GM12878 (cell line): ENCODE measurements around the gene LRTM2. TPM values are rescaled to one million over a fixed set of nuclear protein-coding genes. Genes with fewer than 3 reads are reported as not detected.

ENCODE experiments used
- ATAC-seq: fragments of 200-7000 bp; cut with Tn5 transposase; 3 replicates; pipeline ENCODE4 v1.9.1; 2020; ENCODE audit warnings: mild to moderate bottlenecking, moderate library complexity
- BruUV-seq: library from RNA; stranded (reverse); fragments of 400-500 nt; replicated peaks from 2 replicates; lab custom pipeline; 2021; lab: Mats Ljungman, UMichigan
- CTCF ChIA-PET: fragments of 300-600 bp; sonication (Branson Sonifier 250); formaldehyde crosslinking; extraction: SDS; loops from one replicate; lab custom pipeline; 2021; ENCODE audit warnings: inconsistent platforms; lab: Yijun Ruan, JAX
- POLR2A ChIA-PET: fragments of 350-600 bp; formaldehyde crosslinking; extraction: SDS; loops from one replicate; lab custom pipeline; 2021; ENCODE audit warnings: inconsistent platforms; lab: Charles Lee
- RAD21 ChIA-PET: fragments of 300-600 bp; sonication (Branson Sonifier 250); formaldehyde crosslinking; loops from one replicate; lab custom pipeline; 2023; ENCODE audit warnings: antibody characterized with exemption; ENCODE audit not compliant: unreplicated experiment; lab: Charles Lee
- SMC1A ChIA-PET: fragments of 300-600 bp; sonication (Branson Sonifier 250); formaldehyde crosslinking; loops from one replicate; lab custom pipeline; 2023; ENCODE audit not compliant: unreplicated experiment, uncharacterized antibody; lab: Charles Lee
- DNase-seq: peaks from one replicate; pipeline ENCODE4 v3.0.0-alpha.2; 2011; ENCODE audit warnings: low read depth, low spot score
- FAIRE-seq: peaks from 3 replicates; lab custom pipeline; 2011; peaks lifted over from hg19 to GRCh38; lab: Jason Lieb, UNC
- H2AFZ ChIP-seq: 2 replicates; pipeline ENCODE4 v1.6.0; 2011; ENCODE audit warnings: low read depth, low read length, control low read depth; ENCODE audit not compliant: control insufficient read depth
- H3K27ac ChIP-seq: 2 replicates; pipeline ENCODE4 v1.5.1; 2011; ENCODE audit warnings: control low read depth; ENCODE audit not compliant: control insufficient read depth, insufficient read depth
- H3K27me3 ChIP-seq, 2 experiments: replicated peaks in 1 of 2; 2 replicates each; pipeline versions ENCODE4 v1.6.0 to v1.6.1; 2011; ENCODE audit warnings: low read length in 1 of 2; ENCODE audit not compliant: control insufficient read depth in 2 of 2, insufficient read depth in 2 of 2
- H3K36me3 ChIP-seq, 2 experiments: 2 replicates each; pipeline ENCODE4 v1.5.1; 2011; ENCODE audit warnings: low read length in 1 of 2; ENCODE audit not compliant: control insufficient read depth in 2 of 2, insufficient read depth in 2 of 2
- H3K4me1 ChIP-seq: 2 replicates; pipeline ENCODE4 v1.6.1; 2011; ENCODE audit warnings: mild to moderate bottlenecking, low read length, moderate library complexity, mixed read lengths; ENCODE audit not compliant: control insufficient read depth, insufficient read depth
- H3K4me2 ChIP-seq: 2 replicates; pipeline ENCODE4 v1.6.0; 2011; ENCODE audit warnings: control low read depth; ENCODE audit not compliant: control insufficient read depth, insufficient read depth
- H3K4me3 ChIP-seq: fragments of 200-600 bp; sonication (generic); 2 replicates; pipeline ENCODE4 v1.5.1; 2016
- H3K79me2 ChIP-seq: 2 replicates; pipeline ENCODE4 v1.6.0; 2011; ENCODE audit warnings: low read length; ENCODE audit not compliant: control insufficient read depth, insufficient read depth
- H3K9ac ChIP-seq: 2 replicates; pipeline ENCODE4 v1.8.0; 2011; ENCODE audit warnings: low read length, control low read depth, mixed read lengths; ENCODE audit not compliant: control insufficient read depth, insufficient read depth
- H3K9me3 ChIP-seq: replicated peaks from 3 replicates; pipeline ENCODE4 v1.5.1; 2011; ENCODE audit warnings: mild to moderate bottlenecking, low read length; ENCODE audit not compliant: control insufficient read depth, insufficient read depth
- H4K20me1 ChIP-seq: 2 replicates; pipeline ENCODE4 v1.6.0; 2011; ENCODE audit not compliant: control insufficient read depth, insufficient read depth
- BCL11A ChIP-seq: IDR thresholded peaks from 2 replicates; pipeline ENCODE4 v1.6.1; 2011; ENCODE audit warnings: low read depth, low read length
- IRF4 ChIP-seq: IDR thresholded peaks from 2 replicates; pipeline ENCODE4 v1.6.1; 2011; ENCODE audit warnings: low read depth, low read length
- NR2C1 ChIP-seq: fragments of 450-650 bp; IDR thresholded peaks from 2 replicates; pipeline ENCODE4 v1.6.1; 2017; ENCODE audit warnings: antibody characterized with exemption, mild to moderate bottlenecking, moderate library complexity
- PML ChIP-seq: IDR thresholded peaks from 2 replicates; pipeline ENCODE4 v1.6.1; 2012; ENCODE audit warnings: low read length, inconsistent platforms
- RFX5 ChIP-seq: IDR thresholded peaks from 2 replicates; pipeline ENCODE4 v1.6.1; 2011; ENCODE audit warnings: low read depth, low read length, improper control_type of control experiment
- SREBF2 ChIP-seq: IDR thresholded peaks from 2 replicates; pipeline ENCODE4 v1.6.1; 2012; ENCODE audit warnings: mild to moderate bottlenecking, low read length
- TCF3 ChIP-seq: IDR thresholded peaks from 2 replicates; pipeline ENCODE4 v1.6.1; 2012; ENCODE audit warnings: low read depth, mild to moderate bottlenecking, low read length, borderline replicate concordance; ENCODE audit not compliant: insufficient read depth
- WGBS: methylation state at CpG from one replicate; pipeline ENCODE4 v1.1.6; 2016; ENCODE audit warnings: low lambda C conversion rate; ENCODE audit not compliant: insufficient replicate concordance, insufficient coverage; ENCODE audit errors: missing lambda C conversion rate; 5-methylcytosine and 5-hydroxymethylcytosine counted together
- in situ Hi-C: fragments of 300-500 bp; cut with MboI; formaldehyde crosslinking; loops from 9 replicates; pipeline ENCODE4 v1.14.3; 2018; ENCODE audit warnings: mixed read lengths
- intact Hi-C: fragments of 100-400 bp; cut with micrococcal nuclease; formaldehyde crosslinking; loops from one replicate; pipeline ENCODE4 v1.14.2; 2022; ENCODE audit not compliant: unreplicated experiment
- polyA plus RNA-seq, 11 experiments: library from polyadenylated mRNA; depleted of rRNA in 4 of 11; unstranded in 6 of 11; stranded (reverse) in 5 of 11; fragments of >200 nt; fragmentation: Nextera tagmentation in 4 of 11; fragmentation: Illumina TruSeq in 1 of 11; extraction: Ambion mirVana in 4 of 11; extraction: Trizol in 1 of 11; gene quantifications; 1 replicate in 1 of 11; 2 replicates in 10 of 11; pipeline versions ENCODE4 v1.2.1 to v1.2.3, GENCODE V29; 2011 to 2016; ENCODE audit warnings: inconsistent platforms in 2 of 11, missing spikeins in 2 of 11, low read depth in 1 of 11
- total RNA-seq, 4 experiments: library from RNA; depleted of rRNA in 3 of 4; stranded (reverse); fragments of >200 nt in 3 of 4; fragmentation: Illumina TruSeq in 1 of 4; extraction: Trizol in 1 of 4; gene quantifications; 2 replicates each; pipeline versions ENCODE4 v1.2.1 to v1.2.3, GENCODE V29; 2013 to 2021
- TF ChIP-seq, protein P1 (sequence below): IDR thresholded peaks from 2 replicates; pipeline ENCODE4 v1.6.1; 2012; ENCODE audit warnings: improper control_type of control experiment, low read depth, low read length; ENCODE audit not compliant: insufficient replicate concordance
- TF ChIP-seq, protein P2 (sequence below): fragments of 150-350 bp; IDR thresholded peaks from 2 replicates; pipeline ENCODE4 v1.6.1; 2014; ENCODE audit warnings: mild to moderate bottlenecking, low read depth, low read length

The LRTM2 gene
- total and polyA plus RNA-seq, 10 of the 15 experiments (the other 5 are each of a cell fraction or from before 2014, with no cell fraction given) = 0.05 TPM; not detected in 9

DNA sequence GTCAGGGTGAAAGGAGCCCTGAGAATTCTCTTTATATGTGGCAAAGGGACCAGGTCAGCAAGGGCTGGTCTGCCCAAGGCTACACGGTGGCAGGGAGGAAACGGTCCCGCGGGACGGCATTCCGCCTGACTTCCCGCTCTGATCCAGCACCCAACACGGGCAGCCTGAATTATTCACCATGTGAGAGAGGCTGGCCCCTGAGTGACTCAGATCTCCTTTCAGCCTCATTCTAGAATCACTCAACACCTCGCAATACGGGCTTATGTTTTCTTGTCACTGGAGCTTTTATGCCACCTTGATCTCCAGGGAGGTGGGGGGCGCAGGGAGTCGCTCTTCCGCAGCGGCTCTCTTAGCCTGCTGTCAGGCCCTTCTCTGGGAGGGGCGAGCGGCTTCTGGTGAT lies 8.5 kb downstream of the LRTM2 start (continued):
- TF ChIP-seq TCF3 = no peak
- no peak for TF ChIP-seq IRF4
- TF ChIP-seq, protein P1, sequence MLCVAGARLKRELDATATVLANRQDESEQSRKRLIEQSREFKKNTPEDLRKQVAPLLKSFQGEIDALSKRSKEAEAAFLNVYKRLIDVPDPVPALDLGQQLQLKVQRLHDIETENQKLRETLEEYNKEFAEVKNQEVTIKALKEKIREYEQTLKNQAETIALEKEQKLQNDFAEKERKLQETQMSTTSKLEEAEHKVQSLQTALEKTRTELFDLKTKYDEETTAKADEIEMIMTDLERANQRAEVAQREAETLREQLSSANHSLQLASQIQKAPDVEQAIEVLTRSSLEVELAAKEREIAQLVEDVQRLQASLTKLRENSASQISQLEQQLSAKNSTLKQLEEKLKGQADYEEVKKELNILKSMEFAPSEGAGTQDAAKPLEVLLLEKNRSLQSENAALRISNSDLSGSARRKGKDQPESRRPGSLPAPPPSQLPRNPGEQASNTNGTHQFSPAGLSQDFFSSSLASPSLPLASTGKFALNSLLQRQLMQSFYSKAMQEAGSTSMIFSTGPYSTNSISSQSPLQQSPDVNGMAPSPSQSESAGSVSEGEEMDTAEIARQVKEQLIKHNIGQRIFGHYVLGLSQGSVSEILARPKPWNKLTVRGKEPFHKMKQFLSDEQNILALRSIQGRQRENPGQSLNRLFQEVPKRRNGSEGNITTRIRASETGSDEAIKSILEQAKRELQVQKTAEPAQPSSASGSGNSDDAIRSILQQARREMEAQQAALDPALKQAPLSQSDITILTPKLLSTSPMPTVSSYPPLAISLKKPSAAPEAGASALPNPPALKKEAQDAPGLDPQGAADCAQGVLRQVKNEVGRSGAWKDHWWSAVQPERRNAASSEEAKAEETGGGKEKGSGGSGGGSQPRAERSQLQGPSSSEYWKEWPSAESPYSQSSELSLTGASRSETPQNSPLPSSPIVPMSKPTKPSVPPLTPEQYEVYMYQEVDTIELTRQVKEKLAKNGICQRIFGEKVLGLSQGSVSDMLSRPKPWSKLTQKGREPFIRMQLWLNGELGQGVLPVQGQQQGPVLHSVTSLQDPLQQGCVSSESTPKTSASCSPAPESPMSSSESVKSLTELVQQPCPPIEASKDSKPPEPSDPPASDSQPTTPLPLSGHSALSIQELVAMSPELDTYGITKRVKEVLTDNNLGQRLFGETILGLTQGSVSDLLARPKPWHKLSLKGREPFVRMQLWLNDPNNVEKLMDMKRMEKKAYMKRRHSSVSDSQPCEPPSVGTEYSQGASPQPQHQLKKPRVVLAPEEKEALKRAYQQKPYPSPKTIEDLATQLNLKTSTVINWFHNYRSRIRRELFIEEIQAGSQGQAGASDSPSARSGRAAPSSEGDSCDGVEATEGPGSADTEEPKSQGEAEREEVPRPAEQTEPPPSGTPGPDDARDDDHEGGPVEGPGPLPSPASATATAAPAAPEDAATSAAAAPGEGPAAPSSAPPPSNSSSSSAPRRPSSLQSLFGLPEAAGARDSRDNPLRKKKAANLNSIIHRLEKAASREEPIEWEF = no peak
- TF ChIP-seq NR2C1 = no peak
- no peak for TF ChIP-seq PML
- no peak for TF ChIP-seq SREBF2

DNA sequence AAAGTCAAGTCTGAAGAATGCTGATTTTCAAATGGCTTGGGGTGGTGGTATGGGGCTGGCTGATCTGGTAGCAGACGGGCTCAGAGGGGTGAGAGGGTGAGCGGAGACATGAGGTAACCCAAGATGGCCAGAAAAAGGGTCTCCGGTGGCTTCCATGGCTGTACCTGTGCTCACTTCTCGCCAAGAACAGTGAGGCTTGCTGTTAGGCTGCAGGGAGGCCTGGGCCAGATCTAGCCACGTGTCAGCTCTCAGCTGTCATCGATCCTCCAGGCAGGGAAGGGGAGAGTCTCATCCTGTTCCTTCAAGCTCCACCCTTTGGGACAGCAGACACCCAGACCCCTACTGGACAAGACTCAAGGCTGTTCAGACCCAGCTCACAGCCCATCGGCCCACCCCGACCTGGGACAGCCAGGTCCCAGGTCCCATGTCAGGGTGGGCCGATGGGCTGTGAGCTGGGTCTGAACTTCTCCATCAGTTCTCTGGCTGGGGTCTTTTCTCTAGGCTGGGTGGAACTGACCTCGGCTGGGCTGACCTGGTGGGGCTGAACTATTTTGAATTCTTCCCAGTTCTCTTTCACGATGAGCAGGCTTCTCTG lies 9.0 kb downstream of the LRTM2 start:
- POLR2A ChIA-PET = no interaction called here
- TF ChIP-seq, protein P2, sequence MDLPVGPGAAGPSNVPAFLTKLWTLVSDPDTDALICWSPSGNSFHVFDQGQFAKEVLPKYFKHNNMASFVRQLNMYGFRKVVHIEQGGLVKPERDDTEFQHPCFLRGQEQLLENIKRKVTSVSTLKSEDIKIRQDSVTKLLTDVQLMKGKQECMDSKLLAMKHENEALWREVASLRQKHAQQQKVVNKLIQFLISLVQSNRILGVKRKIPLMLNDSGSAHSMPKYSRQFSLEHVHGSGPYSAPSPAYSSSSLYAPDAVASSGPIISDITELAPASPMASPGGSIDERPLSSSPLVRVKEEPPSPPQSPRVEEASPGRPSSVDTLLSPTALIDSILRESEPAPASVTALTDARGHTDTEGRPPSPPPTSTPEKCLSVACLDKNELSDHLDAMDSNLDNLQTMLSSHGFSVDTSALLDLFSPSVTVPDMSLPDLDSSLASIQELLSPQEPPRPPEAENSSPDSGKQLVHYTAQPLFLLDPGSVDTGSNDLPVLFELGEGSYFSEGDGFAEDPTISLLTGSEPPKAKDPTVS = no peak
- TF ChIP-seq BCL11A = no peak
- TF ChIP-seq RFX5 = no peak
- TF ChIP-seq, all 136 proteins: peak for 0
- ATAC-seq = no peak
- ChIA-PET RAD21 (no interaction called here), SMC1A (no interaction called here), CTCF (no interaction called here)
- in situ Hi-C loops (no loop called here), intact Hi-C loops (no loop called here)
- no peak overlapping the region for H3K4me3 ChIP-seq
- no peak for FAIRE-seq
- H3K4me1 ChIP-seq = no peaks in the 10 kb centered on the region
- no peak overlapping the region for H3K4me2 ChIP-seq
- H4K20me1 ChIP-seq = no peaks in the 10 kb centered on the region
- no TSS peak for BruUV-seq
- H3K27ac ChIP-seq = no peak overlapping the region
- 41% methylated on average over 11 of the region's 11 CpGs for WGBS
- no peaks in the 10 kb centered on the region for H3K79me2 ChIP-seq
- H3K9me3 ChIP-seq = no peaks in the 10 kb centered on the region
- H3K9ac ChIP-seq = no peak overlapping the region
- H2AFZ ChIP-seq = no peak overlapping the region
- no peaks in the 10 kb centered on the region for H3K36me3 ChIP-seq
- no peak for DNase-seq
- peaks cover 2 to 4% of the 10 kb centered on the region in 2 experiments; a peak in 3 of 4 replicates for H3K27me3 ChIP-seq
